CD14-positive monocyte (primary cell): Measurements from ENCODE around the gene VEGFC. TPM values are rescaled to one million over a fixed set of nuclear protein-coding genes. Genes with fewer than 3 reads are reported as not detected.

Experiments
- DNase-seq, 3 donors: peaks; one replicate each; pipeline ENCODE4 v3.0.0-alpha.2; 2011 to 2022
- H2AFZ ChIP-seq: 2 replicates; pipeline ENCODE4 v1.6.0; 2012; ENCODE audit warnings: mild to moderate bottlenecking, low read depth, low read length, inconsistent platforms; ENCODE audit not compliant: insufficient read depth, poor library complexity, severe bottlenecking
- H3K27ac ChIP-seq, 2 donors: 1 replicate in 1 of 2; 2 replicates in 1 of 2; pipeline ENCODE4 v1.5.1; 2012 to 2013; ENCODE audit warnings: low read length in 2 of 2, control low read depth in 1 of 2, inconsistent platforms in 1 of 2, low read depth in 1 of 2, mild to moderate bottlenecking in 1 of 2
- H3K27me3 ChIP-seq, 2 donors: one replicate each; pipeline versions ENCODE4 v1.6.0 to v1.6.1; 2011 to 2013; ENCODE audit warnings: low read length in 2 of 2; ENCODE audit not compliant: control insufficient read depth in 2 of 2, insufficient read depth in 2 of 2
- H3K36me3 ChIP-seq, 2 donors: replicated peaks in 1 of 2; 1 replicate in 1 of 2; 2 replicates in 1 of 2; pipeline versions ENCODE4 v1.5.1 to v1.6.1; 2012 to 2013; ENCODE audit warnings: low read length in 2 of 2, control low read depth in 1 of 2, inconsistent platforms in 1 of 2, mild to moderate bottlenecking in 1 of 2; ENCODE audit not compliant: insufficient read depth in 2 of 2, control insufficient read depth in 1 of 2
- H3K4me1 ChIP-seq, 2 donors: 1 replicate in 1 of 2; 2 replicates in 1 of 2; pipeline versions ENCODE4 v1.5.1 to v1.6.1; 2012 to 2013; ENCODE audit warnings: low read length in 2 of 2, control low read depth in 1 of 2, inconsistent platforms in 1 of 2, mild to moderate bottlenecking in 1 of 2, moderate library complexity in 1 of 2; ENCODE audit not compliant: insufficient read depth in 2 of 2, control insufficient read depth in 1 of 2
- H3K4me2 ChIP-seq: replicated peaks from 2 replicates; pipeline ENCODE3; 2012; ENCODE audit warnings: low read length, moderate library complexity, mild to moderate bottlenecking; ENCODE audit not compliant: poor library complexity, severe bottlenecking; ENCODE audit errors: extremely low read depth
- H3K4me3 ChIP-seq, 3 experiments: fragments of 200-600 bp in 1 of 3; sonication (generic) in 1 of 3; replicated peaks in 1 of 3; 1 replicate in 2 of 3; 2 replicates in 1 of 3; pipeline ENCODE4 v1.5.1; 2011 to 2013; ENCODE audit warnings: low read length in 3 of 3, mild to moderate bottlenecking in 3 of 3, control low read depth in 2 of 3, low read depth in 2 of 3, inconsistent platforms in 1 of 3, moderate library complexity in 1 of 3
- H3K79me2 ChIP-seq: 2 replicates; pipeline ENCODE4 v1.6.0; 2012; ENCODE audit warnings: mild to moderate bottlenecking, control low read depth, inconsistent platforms, low read length, moderate library complexity; ENCODE audit not compliant: insufficient read depth
- H3K9ac ChIP-seq: 2 replicates; pipeline ENCODE4 v1.6.0; 2017; ENCODE audit warnings: low read length, mild to moderate bottlenecking; ENCODE audit not compliant: insufficient read depth, poor library complexity, severe bottlenecking
- H3K9me3 ChIP-seq, 2 donors: replicated peaks in 1 of 2; 1 replicate in 1 of 2; 2 replicates in 1 of 2; pipeline versions ENCODE4 v1.5.1 to v1.6.1; 2012 to 2013; ENCODE audit warnings: low read length in 2 of 2, control low read depth in 1 of 2; ENCODE audit not compliant: control insufficient read depth in 1 of 2, insufficient read depth in 1 of 2
- H4K20me1 ChIP-seq: 2 replicates; pipeline ENCODE4 v1.6.0; 2012; ENCODE audit warnings: mild to moderate bottlenecking, low read length, control low read depth, moderate library complexity; ENCODE audit not compliant: insufficient read depth
- H3K27ac Mint-ChIP-seq, 7 donors: one replicate each; pipeline ENCODE4 v1.8.0; 2020; ENCODE audit warnings: mild to moderate bottlenecking in 7 of 7, mixed read lengths in 7 of 7, moderate library complexity in 6 of 7, inconsistent platforms in 2 of 7
- H3K27me3 Mint-ChIP-seq, 3 donors: one replicate each; pipeline ENCODE4 v1.8.0; 2021 to 2022; ENCODE audit warnings: low read depth in 3 of 3, mild to moderate bottlenecking in 3 of 3, mixed read lengths in 3 of 3, moderate library complexity in 3 of 3, inconsistent platforms in 1 of 3
- H3K36me3 Mint-ChIP-seq, 2 donors: one replicate each; pipeline ENCODE4 v1.8.0; 2020; ENCODE audit warnings: mixed read lengths in 2 of 2, inconsistent platforms in 1 of 2, mild to moderate bottlenecking in 1 of 2
- H3K4me1 Mint-ChIP-seq: one replicate; pipeline ENCODE4 v1.8.0; 2020; ENCODE audit warnings: mild to moderate bottlenecking, mixed read lengths
- H3K4me3 Mint-ChIP-seq, 2 donors: one replicate each; pipeline ENCODE4 v1.8.0; 2020; ENCODE audit warnings: mild to moderate bottlenecking in 2 of 2, mixed read lengths in 2 of 2, moderate library complexity in 1 of 2
- H3K9me3 Mint-ChIP-seq, 7 donors: one replicate each; pipeline ENCODE4 v1.8.0; 2020 to 2022; ENCODE audit warnings: mixed read lengths in 7 of 7, mild to moderate bottlenecking in 6 of 7, moderate library complexity in 6 of 7, inconsistent platforms in 2 of 7
- CTCF ChIP-seq: fragments of 200-600 bp; IDR thresholded peaks from one replicate; pipeline ENCODE4 v1.8.0; 2022; ENCODE audit warnings: antibody characterized with exemption, mild to moderate bottlenecking
- WGBS: methylation state at CpG from one replicate; pipeline ENCODE4 v1.1.5; 2013; ENCODE audit warnings: missing lambda C conversion rate; ENCODE audit not compliant: insufficient coverage; 5-methylcytosine and 5-hydroxymethylcytosine counted together
- intact Hi-C, 2 donors: fragments of 100-400 bp; cut with micrococcal nuclease; formaldehyde crosslinking; loops; one replicate each; pipeline versions ENCODE4 v1.15.0 to v1.15.1; 2023
- polyA plus RNA-seq, 3 donors: library from polyadenylated mRNA; depleted of rRNA in 1 of 3; unstranded in 2 of 3; stranded (reverse) in 1 of 3; fragments of 300-500 nt in 2 of 3; fragments of >200 nt in 1 of 3; fragmentation: Illumina TruSeq in 2 of 3; gene quantifications; 1 replicate in 2 of 3; 2 replicates in 1 of 3; pipeline ENCODE4 v1.2.3, GENCODE V29; 2012 to 2021

The VEGFC gene
- polyA plus RNA-seq, 3 donors = not detected

GRCh38 chr4:176729489-176729888 lies 63.2 kb downstream of the VEGFC start:
- Histone ChIP-seq H3K27me3 (no peaks in the 10 kb centered on the region), H3K4me2 (no peak overlapping the region), H3K9me3 (no peaks in the 10 kb centered on the region), H3K4me3 (no peak overlapping the region), H3K79me2 (no peaks in the 10 kb centered on the region), H3K4me1 (no peaks in the 10 kb centered on the region), H3K27ac (no peak overlapping the region), H4K20me1 (no peaks in the 10 kb centered on the region), H2AFZ (no peak overlapping the region), H3K9ac (no peak overlapping the region), H3K36me3 (no peaks in the 10 kb centered on the region)
- Mint-ChIP-seq H3K27ac (no peak overlapping the region), H3K4me1 (no peaks in the 10 kb centered on the region), H3K4me3 (no peak overlapping the region), H3K9me3 (no peaks in the 10 kb centered on the region), H3K27me3 (peaks cover 0 to 2% (median 0%) of the 10 kb centered on the region in 3 donors), H3K36me3 (no peaks in the 10 kb centered on the region)
- DNase-seq = no peak
- TF ChIP-seq CTCF = no peak
- WGBS = 67% methylated on average over 1 of the region's 3 CpGs
- intact Hi-C loops = no loop called here

GRCh38 chr4:176726803-176727202 lies 65.9 kb downstream of the VEGFC start:
- H3K27ac Mint-ChIP-seq = no peak overlapping the region
- H3K79me2 ChIP-seq = no peaks in the 10 kb centered on the region
- H3K27ac ChIP-seq = no peak overlapping the region
- no peaks in the 10 kb centered on the region for H3K4me1 Mint-ChIP-seq
- no peaks in the 10 kb centered on the region for H3K9me3 Mint-ChIP-seq
- H3K4me3 Mint-ChIP-seq = no peak overlapping the region
- TF ChIP-seq CTCF = no peak
- peaks cover 0 to 2% (median 0%) of the 10 kb centered on the region in 3 donors for H3K27me3 Mint-ChIP-seq
- no peaks in the 10 kb centered on the region for H3K9me3 ChIP-seq
- H4K20me1 ChIP-seq = no peaks in the 10 kb centered on the region
- H3K4me1 ChIP-seq = no peaks in the 10 kb centered on the region
- no peaks in the 10 kb centered on the region for H3K36me3 Mint-ChIP-seq
- intact Hi-C loops = no loop called here
- DNase-seq = no peak
- no peak overlapping the region for H3K4me3 ChIP-seq
- 90% methylated on average over 8 of the region's 8 CpGs for WGBS
- no peaks in the 10 kb centered on the region for H3K36me3 ChIP-seq
- no peak overlapping the region for H2AFZ ChIP-seq
- no peak overlapping the region for H3K9ac ChIP-seq
- H3K27me3 ChIP-seq = no peaks in the 10 kb centered on the region
- H3K4me2 ChIP-seq = no peak overlapping the region
